ENCODE results near the gene SLC6A7.
A peak's percentile ranks its signal among the peaks of the same experiment; 100 is the strongest.

Gene SLC6A7

DNA sequence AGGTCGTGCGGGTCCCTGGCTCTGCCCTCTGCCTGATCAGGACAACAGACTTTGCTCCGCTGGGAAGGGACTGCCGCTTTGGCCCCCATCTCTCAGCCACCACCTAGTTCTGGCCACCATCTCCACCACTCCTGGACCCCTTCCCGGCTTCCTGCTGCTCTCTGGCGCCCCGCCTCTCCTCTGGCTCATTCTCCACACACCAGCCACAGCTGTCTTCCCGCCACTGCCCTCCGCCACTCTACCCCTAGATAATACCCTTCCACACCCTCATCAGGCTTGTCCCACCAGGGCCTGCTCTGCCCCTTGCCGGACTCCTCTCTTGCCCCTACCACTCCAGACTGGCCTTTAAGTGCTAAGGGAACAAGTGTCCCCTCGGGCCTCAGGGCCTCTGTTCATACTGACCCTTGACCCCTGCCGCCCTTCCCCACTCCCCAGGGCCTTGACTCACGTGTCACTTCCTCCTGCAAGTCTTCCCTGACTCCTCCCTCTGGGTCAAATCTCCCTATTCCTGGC, 26.3 kb upstream of the SLC6A7 start:
- no peak overlapping the region for H3K4me3 ChIP-seq (ENCODE audit: low read depth, low read length)
- TF ChIP-seq, protein P1, sequence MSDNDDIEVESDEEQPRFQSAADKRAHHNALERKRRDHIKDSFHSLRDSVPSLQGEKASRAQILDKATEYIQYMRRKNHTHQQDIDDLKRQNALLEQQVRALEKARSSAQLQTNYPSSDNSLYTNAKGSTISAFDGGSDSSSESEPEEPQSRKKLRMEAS (IDR thresholded peaks at IDR 0.05; ENCODE audit: low read depth, low read length): no peak
- no peak for TF ChIP-seq MYC (IDR thresholded peaks at IDR 0.05; ENCODE audit: low read depth, low read length)
- TF ChIP-seq, protein P2, sequence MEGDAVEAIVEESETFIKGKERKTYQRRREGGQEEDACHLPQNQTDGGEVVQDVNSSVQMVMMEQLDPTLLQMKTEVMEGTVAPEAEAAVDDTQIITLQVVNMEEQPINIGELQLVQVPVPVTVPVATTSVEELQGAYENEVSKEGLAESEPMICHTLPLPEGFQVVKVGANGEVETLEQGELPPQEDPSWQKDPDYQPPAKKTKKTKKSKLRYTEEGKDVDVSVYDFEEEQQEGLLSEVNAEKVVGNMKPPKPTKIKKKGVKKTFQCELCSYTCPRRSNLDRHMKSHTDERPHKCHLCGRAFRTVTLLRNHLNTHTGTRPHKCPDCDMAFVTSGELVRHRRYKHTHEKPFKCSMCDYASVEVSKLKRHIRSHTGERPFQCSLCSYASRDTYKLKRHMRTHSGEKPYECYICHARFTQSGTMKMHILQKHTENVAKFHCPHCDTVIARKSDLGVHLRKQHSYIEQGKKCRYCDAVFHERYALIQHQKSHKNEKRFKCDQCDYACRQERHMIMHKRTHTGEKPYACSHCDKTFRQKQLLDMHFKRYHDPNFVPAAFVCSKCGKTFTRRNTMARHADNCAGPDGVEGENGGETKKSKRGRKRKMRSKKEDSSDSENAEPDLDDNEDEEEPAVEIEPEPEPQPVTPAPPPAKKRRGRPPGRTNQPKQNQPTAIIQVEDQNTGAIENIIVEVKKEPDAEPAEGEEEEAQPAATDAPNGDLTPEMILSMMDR (IDR thresholded peaks at IDR 0.05; ENCODE audit: low read depth, low read length): no peak
- no peak for TF ChIP-seq POLR2A (IDR thresholded peaks at IDR 0.05; ENCODE audit: extremely low read depth, insufficient read length)
- DNase-seq (ENCODE audit: low read depth): peak; percentile 66

DNA sequence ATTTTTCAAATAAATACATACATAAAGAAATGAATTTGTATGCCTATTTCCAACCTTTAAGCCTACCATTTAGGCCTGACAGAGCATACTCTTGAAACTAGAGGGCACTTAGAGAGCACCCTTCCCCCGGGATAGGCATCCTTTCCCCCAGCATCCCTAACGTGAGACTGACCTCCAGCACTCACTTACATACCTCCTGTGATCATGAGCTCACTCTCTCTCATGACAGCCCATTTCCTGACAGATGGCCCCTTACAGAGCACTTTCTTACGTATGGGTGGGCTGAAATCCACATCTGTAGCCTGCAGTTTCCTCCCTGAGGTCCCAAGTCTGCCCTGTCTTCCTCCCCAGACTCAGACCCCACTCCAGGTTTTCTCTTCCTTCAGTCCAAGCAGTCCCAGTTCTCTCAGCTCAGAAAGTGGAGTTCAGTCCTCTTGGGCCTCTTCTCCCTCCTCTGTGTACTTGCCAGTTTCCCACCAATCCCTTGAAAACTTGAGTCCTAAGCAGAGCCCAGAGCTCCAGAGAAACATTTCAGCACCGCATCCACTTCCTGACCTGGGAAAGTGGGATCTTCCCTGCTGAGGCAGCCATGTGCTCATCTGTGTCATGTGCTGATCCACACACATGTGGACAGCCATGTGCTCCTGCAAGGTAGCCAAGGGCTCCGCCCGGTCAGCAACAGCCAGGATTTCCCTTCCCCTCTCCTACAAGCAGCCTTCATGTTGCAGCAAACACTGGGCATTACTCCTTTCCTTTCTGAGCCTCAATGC, 25.5 kb upstream of the SLC6A7 start:
- TF ChIP-seq MYC (IDR thresholded peaks at IDR 0.05; ENCODE audit: low read depth, low read length) (peak; percentile 52; the same call in 1 of the 2 replicates), POLR2A (IDR thresholded peaks at IDR 0.05; ENCODE audit: extremely low read depth, insufficient read length) (no peak)
- TF ChIP-seq, protein P1 (IDR thresholded peaks at IDR 0.05; ENCODE audit: low read depth, low read length): peak; percentile 88
- TF ChIP-seq, protein P2 (IDR thresholded peaks at IDR 0.05; ENCODE audit: low read depth, low read length): no peak
- no peak for DNase-seq (ENCODE audit: low read depth)
- no peak overlapping the region for H3K4me3 ChIP-seq (ENCODE audit: low read depth, low read length)

- no peak for DNase-seq (ENCODE audit: low read depth)
- no peak overlapping the region for H3K4me3 ChIP-seq (ENCODE audit: low read depth, low read length)
- no peak for TF ChIP-seq MYC (IDR thresholded peaks at IDR 0.05; ENCODE audit: low read depth, low read length)
Observed at GRCh38 chr5:150166037-150166649, 23.7 kb upstream of the SLC6A7 start.

DNA sequence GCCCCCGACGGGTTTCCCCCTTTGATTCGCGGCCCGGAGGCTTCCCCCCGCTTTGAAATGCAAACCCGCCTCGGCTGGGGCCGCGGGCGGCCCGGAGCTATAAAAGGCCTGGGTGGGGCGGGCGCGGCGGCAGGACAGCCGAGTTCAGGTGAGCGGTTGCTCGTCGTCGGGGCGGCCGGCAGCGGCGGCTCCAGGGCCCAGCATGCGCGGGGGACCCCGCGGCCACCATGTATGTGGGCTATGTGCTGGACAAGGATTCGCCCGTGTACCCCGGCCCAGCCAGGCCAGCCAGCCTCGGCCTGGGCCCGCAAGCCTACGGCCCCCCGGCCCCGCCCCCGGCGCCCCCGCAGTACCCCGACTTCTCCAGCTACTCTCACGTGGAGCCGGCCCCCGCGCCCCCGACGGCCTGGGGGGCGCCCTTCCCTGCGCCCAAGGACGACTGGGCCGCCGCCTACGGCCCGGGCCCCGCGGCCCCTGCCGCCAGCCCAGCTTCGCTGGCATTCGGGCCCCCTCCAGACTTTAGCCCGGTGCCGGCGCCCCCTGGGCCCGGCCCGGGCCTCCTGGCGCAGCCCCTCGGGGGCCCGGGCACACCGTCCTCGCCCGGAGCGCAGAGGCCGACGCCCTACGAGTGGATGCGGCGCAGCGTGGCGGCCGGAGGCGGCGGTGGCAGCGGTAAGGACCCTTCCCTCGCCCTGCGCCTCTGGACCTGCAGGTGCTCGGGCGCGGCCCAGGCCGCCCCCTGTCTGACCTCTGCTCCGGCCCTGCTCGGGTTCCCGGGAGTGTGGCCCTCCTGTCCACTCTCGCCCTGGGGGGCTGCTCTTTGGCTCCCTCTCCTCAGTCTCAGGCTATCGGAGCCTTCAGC, 23.0 kb upstream of the SLC6A7 start, which contains the start of gene CDX1:
Gene CDX1 (plus strand): TSS at position 129 of the 862 bp plus-strand sequence. CDS start 99 bp downstream, at position 228.
- H3K4me3 ChIP-seq (ENCODE audit: low read depth, low read length): no peak within 1 kb of the TSS
- TF ChIP-seq, protein P1 (IDR thresholded peaks at IDR 0.05; ENCODE audit: low read depth, low read length): no peak
- TF ChIP-seq POLR2A (IDR thresholded peaks at IDR 0.05; ENCODE audit: extremely low read depth, insufficient read length) (no peak), MYC (IDR thresholded peaks at IDR 0.05; ENCODE audit: low read depth, low read length) (no peak)
- TF ChIP-seq, protein P2 (IDR thresholded peaks at IDR 0.05; ENCODE audit: low read depth, low read length): no peak
- DNase-seq (ENCODE audit: low read depth): no peak

GRCh38 chr5:150167512-150167850, 22.4 kb upstream of the SLC6A7 start:
- TF ChIP-seq, protein P2 (IDR thresholded peaks at IDR 0.05; ENCODE audit: low read depth, low read length): no peak
- no peak for TF ChIP-seq POLR2A (IDR thresholded peaks at IDR 0.05; ENCODE audit: extremely low read depth, insufficient read length)
- TF ChIP-seq, protein P1 (IDR thresholded peaks at IDR 0.05; ENCODE audit: low read depth, low read length): no peak
- no peak for TF ChIP-seq MYC (IDR thresholded peaks at IDR 0.05; ENCODE audit: low read depth, low read length)
- no peak overlapping the region for H3K4me3 ChIP-seq (ENCODE audit: low read depth, low read length)
- DNase-seq (ENCODE audit: low read depth): no peak
